Gastroesophageal sphincter (tissue), 3 donors: ENCODE measurements around the gene GPR55.
"Not testable (repeated sequence)": the region's sequence is repeated elsewhere in the genome, so short reads cannot be mapped to it uniquely, and the experiment has no call there.

Experiments
- POLR2A ChIP-seq, 2 donors: fragments of 450-650 bp; IDR thresholded peaks; one replicate each; pipeline ENCODE4 v1.6.1; 2017; ENCODE audit warnings: antibody characterized with exemption in 2 of 2, mild to moderate bottlenecking in 2 of 2, moderate library complexity in 1 of 2
- TF ChIP-seq, protein P1 (sequence below), 4 experiments: fragments of 200-600 bp in 2 of 4; fragments of 450-650 bp in 2 of 4; sonication (generic) in 1 of 4; IDR thresholded peaks; one replicate each; pipeline ENCODE4 v1.5.1; 2017 to 2019; ENCODE audit warnings: antibody characterized with exemption in 4 of 4, mild to moderate bottlenecking in 2 of 4, moderate library complexity in 2 of 4

DNA sequence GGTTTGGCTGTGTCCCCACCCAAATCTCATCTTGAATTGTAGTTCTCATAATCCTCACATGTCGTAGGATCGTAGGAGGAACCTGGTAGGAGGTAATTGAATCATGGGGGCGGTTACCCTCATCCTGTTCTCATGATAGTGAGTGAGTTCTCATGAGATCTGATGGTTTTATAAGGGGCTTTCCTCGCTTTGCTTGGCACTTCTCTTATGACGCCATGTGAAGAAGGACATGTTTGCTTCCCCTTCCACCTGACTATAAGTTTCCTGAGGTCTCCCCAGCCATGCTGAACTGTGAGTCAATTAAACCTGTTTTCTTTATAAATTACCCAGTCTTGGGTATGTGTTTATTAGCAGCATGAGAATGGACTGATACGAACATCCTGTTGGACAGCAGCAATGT lies 11.2 kb upstream of the GPR55 start:
- TF ChIP-seq, protein P1, sequence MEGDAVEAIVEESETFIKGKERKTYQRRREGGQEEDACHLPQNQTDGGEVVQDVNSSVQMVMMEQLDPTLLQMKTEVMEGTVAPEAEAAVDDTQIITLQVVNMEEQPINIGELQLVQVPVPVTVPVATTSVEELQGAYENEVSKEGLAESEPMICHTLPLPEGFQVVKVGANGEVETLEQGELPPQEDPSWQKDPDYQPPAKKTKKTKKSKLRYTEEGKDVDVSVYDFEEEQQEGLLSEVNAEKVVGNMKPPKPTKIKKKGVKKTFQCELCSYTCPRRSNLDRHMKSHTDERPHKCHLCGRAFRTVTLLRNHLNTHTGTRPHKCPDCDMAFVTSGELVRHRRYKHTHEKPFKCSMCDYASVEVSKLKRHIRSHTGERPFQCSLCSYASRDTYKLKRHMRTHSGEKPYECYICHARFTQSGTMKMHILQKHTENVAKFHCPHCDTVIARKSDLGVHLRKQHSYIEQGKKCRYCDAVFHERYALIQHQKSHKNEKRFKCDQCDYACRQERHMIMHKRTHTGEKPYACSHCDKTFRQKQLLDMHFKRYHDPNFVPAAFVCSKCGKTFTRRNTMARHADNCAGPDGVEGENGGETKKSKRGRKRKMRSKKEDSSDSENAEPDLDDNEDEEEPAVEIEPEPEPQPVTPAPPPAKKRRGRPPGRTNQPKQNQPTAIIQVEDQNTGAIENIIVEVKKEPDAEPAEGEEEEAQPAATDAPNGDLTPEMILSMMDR (IDR thresholded peaks at IDR 0.05): not testable (repeated sequence)
- TF ChIP-seq POLR2A (IDR thresholded peaks at IDR 0.05): not testable (repeated sequence)
